SH-SY5Y (cell line): ENCODE measurements around the gene PPP1R16B.

Source experiments
- GATA2 ChIP-seq: IDR thresholded peaks from 2 replicates; pipeline ENCODE4 v1.6.1; 2011; ENCODE audit warnings: mild to moderate bottlenecking, low read depth, low read length
- GATA3 ChIP-seq: IDR thresholded peaks from 2 replicates; pipeline ENCODE4 v1.6.1; 2011; ENCODE audit warnings: low read depth, mild to moderate bottlenecking, low read length, moderate library complexity

GRCh38 chr20:38791940-38792339, 13.6 kb upstream of the PPP1R16B start:
- no peak for TF ChIP-seq GATA2
- TF ChIP-seq GATA3 = no peak
